ENCODE data around the gene SLC1A2.

The SLC1A2 gene

GRCh38 chr11:35458846-35459245 is 39.5 kb upstream of the SLC1A2 start:
- TF ChIP-seq POU6F1 (CRISPR knock-in tag; IDR thresholded peaks at IDR 0.05; ENCODE audit: borderline replicate concordance, low read depth) (no peak), ZNF8 (CRISPR knock-in tag; IDR thresholded peaks at IDR 0.05) (no peak), ZNF70 (CRISPR knock-in tag; IDR thresholded peaks at IDR 0.05) (no peak), TCF4 (CRISPR knock-in tag; IDR thresholded peaks at IDR 0.05; ENCODE audit: borderline replicate concordance) (no peak), CSRNP3 (CRISPR knock-in tag; IDR thresholded peaks at IDR 0.05) (no peak), BACH2 (CRISPR knock-in tag; IDR thresholded peaks at IDR 0.05; ENCODE audit: borderline replicate concordance) (no peak), ZNF565 (CRISPR knock-in tag; conservative IDR thresholded peaks at IDR 0.05; ENCODE audit: low read depth) (no peak), TSHZ2 (CRISPR knock-in tag; IDR thresholded peaks at IDR 0.05) (no peak)
- no peak for ATAC-seq

- TF ChIP-seq PPARA (CRISPR knock-in tag; IDR thresholded peaks at IDR 0.05; ENCODE audit: borderline replicate concordance) (no peak), RARB (CRISPR knock-in tag; IDR thresholded peaks at IDR 0.05) (no peak), ZNF8 (CRISPR knock-in tag; IDR thresholded peaks at IDR 0.05) (no peak), BACH2 (CRISPR knock-in tag; IDR thresholded peaks at IDR 0.05; ENCODE audit: borderline replicate concordance) (no peak), GLIS3 (CRISPR knock-in tag; IDR thresholded peaks at IDR 0.05) (no peak), CSRNP3 (CRISPR knock-in tag; IDR thresholded peaks at IDR 0.05) (no peak), TOX (CRISPR knock-in tag; IDR thresholded peaks at IDR 0.05; ENCODE audit: borderline replicate concordance) (no peak), ZC3H10 (CRISPR knock-in tag; IDR thresholded peaks at IDR 0.05) (no peak), ZFP3 (CRISPR knock-in tag; IDR thresholded peaks at IDR 0.05) (no peak), ISL1 (CRISPR knock-in tag; IDR thresholded peaks at IDR 0.05) (no peak)
- no peak for ATAC-seq
Measured at GRCh38 chr11:35454362-35454761, 35.0 kb upstream of the SLC1A2 start.

DNA sequence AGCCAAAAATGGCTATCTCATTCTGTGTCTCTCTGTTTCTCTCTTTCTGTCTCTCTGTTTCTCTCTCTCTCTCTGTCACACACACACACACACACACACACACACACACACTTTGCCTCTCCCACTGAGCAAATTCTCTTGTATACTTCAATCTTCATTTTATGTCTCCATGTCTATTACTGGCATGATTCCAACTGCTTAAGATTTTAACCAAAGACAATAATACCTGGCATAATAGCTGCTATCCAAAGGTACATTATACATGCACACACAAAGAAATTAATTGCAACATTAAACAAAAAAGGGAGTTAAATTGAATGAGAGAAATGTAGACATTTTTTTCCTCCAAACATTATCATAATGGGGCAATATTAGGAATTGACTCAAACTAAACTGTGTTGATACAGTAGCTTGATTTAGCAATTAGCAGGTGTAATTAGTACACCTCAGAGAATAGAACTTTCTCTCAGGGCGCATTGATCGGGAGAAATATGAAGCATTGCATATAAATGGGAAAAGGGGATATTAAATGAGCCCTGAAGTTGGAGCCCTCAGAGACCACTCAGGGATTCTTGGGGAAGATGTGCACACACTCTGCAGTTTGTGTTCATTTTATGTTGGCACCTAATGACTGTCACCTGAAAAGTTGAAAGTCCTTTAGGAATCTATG is 17.4 kb upstream of the SLC1A2 start:
- no peak for ATAC-seq
- TF ChIP-seq CSRNP3 (CRISPR knock-in tag; IDR thresholded peaks at IDR 0.05) (no peak), ZC3H10 (CRISPR knock-in tag; IDR thresholded peaks at IDR 0.05) (no peak), SNAI2 (CRISPR knock-in tag; IDR thresholded peaks at IDR 0.05) (no peak), ZNF565 (CRISPR knock-in tag; conservative IDR thresholded peaks at IDR 0.05; ENCODE audit: low read depth) (no peak), TSHZ2 (CRISPR knock-in tag; IDR thresholded peaks at IDR 0.05) (no peak), ZNF8 (CRISPR knock-in tag; IDR thresholded peaks at IDR 0.05) (no peak)

All from SK-N-SH treated with all-trans-retinoic acid at 6 μM for 48 hours (cell line).